ENCODE measurements around the gene ERP29. TPM values are rescaled to one million over a fixed set of nuclear protein-coding genes. Genes with fewer than 3 reads are reported as not detected.

ERP29 gene
- total RNA-seq, 3 donors from 2014 or later (not counting 1 experiment from before 2014, with no cell fraction given), result 51.6 to 74.9 (median 57.8) TPM

DNA sequence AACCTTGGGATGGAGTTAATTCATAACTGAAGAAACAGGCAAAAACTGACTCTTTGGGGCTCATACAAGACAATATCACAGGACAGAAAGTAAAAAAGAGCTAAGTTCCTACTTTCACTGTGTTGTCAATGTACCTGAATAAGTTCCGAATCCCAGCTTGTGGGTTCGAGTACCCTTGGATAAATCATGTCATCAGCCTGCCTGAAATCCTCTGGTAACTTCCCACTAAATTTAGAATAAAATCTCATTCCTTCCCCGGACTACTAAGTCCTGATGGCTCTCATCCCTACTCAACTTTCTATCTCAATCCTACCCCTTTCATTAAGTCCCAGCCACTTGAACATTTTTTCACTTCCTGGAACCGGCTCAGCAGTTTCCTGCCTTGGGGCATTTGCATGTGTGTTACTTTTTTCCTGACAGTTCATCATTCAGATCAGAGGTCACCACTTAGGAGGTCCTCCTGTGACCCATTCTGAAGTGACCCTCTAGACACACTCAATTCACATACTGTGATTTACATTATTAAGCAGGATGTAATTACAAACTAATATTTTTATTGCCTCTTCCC lies 12.7 kb downstream of the ERP29 start:
- ATAC-seq, result no peak
- Histone ChIP-seq H3K27ac (ENCODE audit: low read length) (no peak overlapping the region), H3K4me3 (ENCODE audit: low read length) (no peak overlapping the region), H3K9me3 (ENCODE audit: control insufficient read depth, insufficient read depth, low read length) (no peaks in the 10 kb centered on the region), H3K36me3 (ENCODE audit: control insufficient read depth, insufficient read depth, low read length) (peaks cover 53% of the 10 kb centered on the region), H3K27me3 (ENCODE audit: control insufficient read depth, insufficient read depth, low read length) (no peaks in the 10 kb centered on the region), H3K4me1 (ENCODE audit: control insufficient read depth, insufficient read depth, low read length) (no peaks in the 10 kb centered on the region)
- WGBS (ENCODE audit: insufficient coverage), result 70% methylated on average over 4 of the region's 4 CpGs
- H3K27me3 Mint-ChIP-seq (ENCODE audit: low read depth in 2 of 2), result no peaks in the 10 kb centered on the region
- peaks cover 10 to 14% of the 10 kb centered on the region in 2 donors for H3K4me1 Mint-ChIP-seq
- TF ChIP-seq, protein P1, sequence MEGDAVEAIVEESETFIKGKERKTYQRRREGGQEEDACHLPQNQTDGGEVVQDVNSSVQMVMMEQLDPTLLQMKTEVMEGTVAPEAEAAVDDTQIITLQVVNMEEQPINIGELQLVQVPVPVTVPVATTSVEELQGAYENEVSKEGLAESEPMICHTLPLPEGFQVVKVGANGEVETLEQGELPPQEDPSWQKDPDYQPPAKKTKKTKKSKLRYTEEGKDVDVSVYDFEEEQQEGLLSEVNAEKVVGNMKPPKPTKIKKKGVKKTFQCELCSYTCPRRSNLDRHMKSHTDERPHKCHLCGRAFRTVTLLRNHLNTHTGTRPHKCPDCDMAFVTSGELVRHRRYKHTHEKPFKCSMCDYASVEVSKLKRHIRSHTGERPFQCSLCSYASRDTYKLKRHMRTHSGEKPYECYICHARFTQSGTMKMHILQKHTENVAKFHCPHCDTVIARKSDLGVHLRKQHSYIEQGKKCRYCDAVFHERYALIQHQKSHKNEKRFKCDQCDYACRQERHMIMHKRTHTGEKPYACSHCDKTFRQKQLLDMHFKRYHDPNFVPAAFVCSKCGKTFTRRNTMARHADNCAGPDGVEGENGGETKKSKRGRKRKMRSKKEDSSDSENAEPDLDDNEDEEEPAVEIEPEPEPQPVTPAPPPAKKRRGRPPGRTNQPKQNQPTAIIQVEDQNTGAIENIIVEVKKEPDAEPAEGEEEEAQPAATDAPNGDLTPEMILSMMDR (IDR thresholded peaks at IDR 0.05), result no peak
- H3K4me3 Mint-ChIP-seq, result no peak overlapping the region
- no peaks in the 10 kb centered on the region for H3K36me3 Mint-ChIP-seq
- H3K27ac Mint-ChIP-seq, result peak overlapping the region; percentile 8 to 82
- H3K9me3 Mint-ChIP-seq, result no peaks in the 10 kb centered on the region
- intact Hi-C loops (cut with micrococcal nuclease), result no loop called here
- peak in 1 of 2 donors; percentile 26 for DNase-seq

DNA sequence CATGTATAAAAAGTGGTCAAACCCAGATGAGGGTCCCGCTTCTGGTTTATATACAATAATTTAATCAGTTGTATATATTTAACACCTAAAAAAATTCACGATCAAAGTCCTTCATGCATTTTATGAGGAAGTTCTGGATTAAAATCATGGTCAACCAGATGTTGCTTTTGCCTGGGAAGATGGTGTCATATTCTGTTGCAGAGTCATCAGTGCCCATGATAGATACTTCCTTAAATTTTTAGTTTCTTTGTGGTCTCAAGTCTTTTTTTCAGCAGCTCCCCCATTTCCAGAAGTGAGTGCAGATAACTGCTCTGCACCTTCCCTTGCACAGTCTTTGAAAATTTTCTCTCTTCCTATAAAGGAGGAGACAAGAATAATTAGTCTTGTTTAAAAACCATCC lies 16.1 kb downstream of the ERP29 start:
- peaks cover 5 to 6% of the 10 kb centered on the region in 2 donors for H3K4me1 Mint-ChIP-seq
- H3K27me3 ChIP-seq (ENCODE audit: control insufficient read depth, insufficient read depth, low read length), result no peaks in the 10 kb centered on the region
- no peak overlapping the region for H3K4me3 ChIP-seq (ENCODE audit: low read length)
- TF ChIP-seq, protein P1 (IDR thresholded peaks at IDR 0.05), result no peak
- intact Hi-C loops (cut with micrococcal nuclease), result no loop called here
- no peaks in the 10 kb centered on the region for H3K9me3 ChIP-seq (ENCODE audit: control insufficient read depth, insufficient read depth, low read length)
- no peaks in the 10 kb centered on the region for H3K4me1 ChIP-seq (ENCODE audit: control insufficient read depth, insufficient read depth, low read length)
- H3K9me3 Mint-ChIP-seq, result no peaks in the 10 kb centered on the region
- WGBS (ENCODE audit: insufficient coverage), result 100% methylated on average over 1 of the region's 2 CpGs
- no peaks in the 10 kb centered on the region for H3K27me3 Mint-ChIP-seq (ENCODE audit: low read depth in 2 of 2)
- no peak overlapping the region for H3K27ac Mint-ChIP-seq
- H3K36me3 Mint-ChIP-seq, result peaks cover 9% of the 10 kb centered on the region
- no peak overlapping the region for H3K27ac ChIP-seq (ENCODE audit: low read length)
- peaks cover 49% of the 10 kb centered on the region for H3K36me3 ChIP-seq (ENCODE audit: control insufficient read depth, insufficient read depth, low read length)
- no peak for DNase-seq
- H3K4me3 Mint-ChIP-seq, result no peak overlapping the region
- ATAC-seq, result no peak

DNA sequence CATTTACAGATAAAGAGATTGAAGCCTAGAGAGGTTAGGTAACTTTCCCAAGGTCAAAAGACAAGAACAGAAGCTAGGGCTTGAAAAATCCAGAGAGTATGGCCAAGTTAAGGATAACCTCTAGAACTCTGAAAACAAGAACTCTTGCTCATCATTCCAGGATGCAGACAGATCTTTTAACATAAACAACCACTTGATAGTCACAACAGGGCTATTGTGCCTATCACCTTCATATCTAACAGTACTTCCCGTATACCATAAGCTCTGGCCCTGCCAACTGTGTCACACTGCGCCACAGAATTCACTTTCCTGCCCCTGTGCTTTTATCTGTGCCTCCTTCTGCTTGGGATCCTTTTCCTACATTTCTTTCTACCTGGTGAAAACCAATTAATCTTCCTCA lies 18.2 kb downstream of the ERP29 start:
- no peaks in the 10 kb centered on the region for H3K27me3 Mint-ChIP-seq (ENCODE audit: low read depth in 2 of 2)
- no peaks in the 10 kb centered on the region for H3K4me1 Mint-ChIP-seq
- Histone ChIP-seq H3K36me3 (ENCODE audit: control insufficient read depth, insufficient read depth, low read length) (peaks cover 55% of the 10 kb centered on the region), H3K9me3 (ENCODE audit: control insufficient read depth, insufficient read depth, low read length) (no peaks in the 10 kb centered on the region), H3K27ac (ENCODE audit: low read length) (no peak overlapping the region), H3K4me3 (ENCODE audit: low read length) (no peak overlapping the region), H3K4me1 (ENCODE audit: control insufficient read depth, insufficient read depth, low read length) (no peaks in the 10 kb centered on the region), H3K27me3 (ENCODE audit: control insufficient read depth, insufficient read depth, low read length) (no peaks in the 10 kb centered on the region)
- WGBS (ENCODE audit: insufficient coverage), result 100% methylated on average over 2 of the region's 2 CpGs
- ATAC-seq (no peak), DNase-seq (no peak)
- TF ChIP-seq, protein P1 (IDR thresholded peaks at IDR 0.05), result no peak
- H3K36me3 Mint-ChIP-seq, result peaks cover 9% of the 10 kb centered on the region
- no peak overlapping the region for H3K27ac Mint-ChIP-seq
- intact Hi-C loops (cut with micrococcal nuclease), result no loop called here
- H3K4me3 Mint-ChIP-seq, result no peak overlapping the region
- H3K9me3 Mint-ChIP-seq, result no peaks in the 10 kb centered on the region

DNA sequence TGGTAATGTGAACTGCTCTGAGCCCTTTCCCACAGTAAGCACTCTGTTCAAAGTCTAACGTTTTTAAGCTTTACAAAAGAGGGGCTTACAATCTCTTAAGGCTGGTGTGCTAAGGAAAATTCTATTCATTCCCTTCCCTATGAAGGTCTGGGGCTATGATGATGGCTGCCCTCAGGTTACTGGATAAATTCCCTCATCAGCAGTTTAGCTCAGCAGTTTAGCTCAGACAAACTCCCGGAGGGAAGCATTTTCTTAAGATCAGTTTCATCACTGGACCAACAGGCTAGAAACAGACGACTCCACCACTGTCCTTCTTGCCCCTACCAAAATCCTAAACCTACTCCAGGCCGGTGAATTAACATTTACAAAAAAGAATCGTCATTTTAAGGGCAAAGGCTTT lies 19.1 kb downstream of the ERP29 start:
- intact Hi-C loops (cut with micrococcal nuclease), result no loop called here
- H3K4me3 Mint-ChIP-seq, result no peak overlapping the region
- no peaks in the 10 kb centered on the region for H3K27me3 Mint-ChIP-seq (ENCODE audit: low read depth in 2 of 2)
- Histone ChIP-seq H3K27me3 (ENCODE audit: control insufficient read depth, insufficient read depth, low read length) (no peaks in the 10 kb centered on the region), H3K4me3 (ENCODE audit: low read length) (no peak overlapping the region), H3K4me1 (ENCODE audit: control insufficient read depth, insufficient read depth, low read length) (no peaks in the 10 kb centered on the region), H3K27ac (ENCODE audit: low read length) (no peak overlapping the region), H3K36me3 (ENCODE audit: control insufficient read depth, insufficient read depth, low read length) (peaks cover 61% of the 10 kb centered on the region), H3K9me3 (ENCODE audit: control insufficient read depth, insufficient read depth, low read length) (no peaks in the 10 kb centered on the region)
- no peak overlapping the region for H3K27ac Mint-ChIP-seq
- no peaks in the 10 kb centered on the region for H3K9me3 Mint-ChIP-seq
- ATAC-seq (no peak), DNase-seq (no peak)
- TF ChIP-seq, protein P1 (IDR thresholded peaks at IDR 0.05), result no peak
- H3K36me3 Mint-ChIP-seq, result peaks cover 9% of the 10 kb centered on the region
- no peaks in the 10 kb centered on the region for H3K4me1 Mint-ChIP-seq
- 98% methylated on average over 3 of the region's 5 CpGs for WGBS (ENCODE audit: insufficient coverage)

All from natural killer cell (primary cell).